ENCODE results near the gene GUCY2D.
A peak's percentile ranks its signal among the peaks of the same experiment; 100 is the strongest.

DNA sequence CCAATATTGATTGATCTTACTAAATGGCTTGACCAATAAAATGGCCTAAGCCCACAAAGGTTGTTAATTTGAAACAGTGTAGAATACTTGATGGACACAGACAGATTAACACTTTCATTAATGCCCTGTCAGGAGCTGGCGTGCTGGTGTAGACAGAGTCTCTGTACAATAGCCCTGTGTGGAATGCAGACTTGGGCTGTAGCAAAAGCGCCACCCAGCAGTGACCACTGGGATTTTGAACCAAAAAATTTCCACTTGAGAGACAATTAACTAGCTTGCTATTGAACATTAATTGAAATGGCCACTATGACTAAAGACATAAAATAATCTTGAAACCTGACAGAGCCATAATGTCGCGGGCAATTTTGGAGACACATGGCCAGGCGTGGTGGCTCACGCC, 19.7 kb upstream of the GUCY2D start:
- TF ChIP-seq, protein P1, sequence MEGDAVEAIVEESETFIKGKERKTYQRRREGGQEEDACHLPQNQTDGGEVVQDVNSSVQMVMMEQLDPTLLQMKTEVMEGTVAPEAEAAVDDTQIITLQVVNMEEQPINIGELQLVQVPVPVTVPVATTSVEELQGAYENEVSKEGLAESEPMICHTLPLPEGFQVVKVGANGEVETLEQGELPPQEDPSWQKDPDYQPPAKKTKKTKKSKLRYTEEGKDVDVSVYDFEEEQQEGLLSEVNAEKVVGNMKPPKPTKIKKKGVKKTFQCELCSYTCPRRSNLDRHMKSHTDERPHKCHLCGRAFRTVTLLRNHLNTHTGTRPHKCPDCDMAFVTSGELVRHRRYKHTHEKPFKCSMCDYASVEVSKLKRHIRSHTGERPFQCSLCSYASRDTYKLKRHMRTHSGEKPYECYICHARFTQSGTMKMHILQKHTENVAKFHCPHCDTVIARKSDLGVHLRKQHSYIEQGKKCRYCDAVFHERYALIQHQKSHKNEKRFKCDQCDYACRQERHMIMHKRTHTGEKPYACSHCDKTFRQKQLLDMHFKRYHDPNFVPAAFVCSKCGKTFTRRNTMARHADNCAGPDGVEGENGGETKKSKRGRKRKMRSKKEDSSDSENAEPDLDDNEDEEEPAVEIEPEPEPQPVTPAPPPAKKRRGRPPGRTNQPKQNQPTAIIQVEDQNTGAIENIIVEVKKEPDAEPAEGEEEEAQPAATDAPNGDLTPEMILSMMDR (conservative IDR thresholded peaks at IDR 0.05; ENCODE audit: low read depth, low read length): peak; percentile 20; the same call in 1 of the 2 replicates
- TF ChIP-seq EZH2 (IDR thresholded peaks at IDR 0.05; ENCODE audit: borderline replicate concordance, low read depth, low read length, poor library complexity, severe bottlenecking): no peak

All from A673 (cell line).